ENCODE data around the gene NBAS.
"Not testable (repeated sequence)": the region's sequence is repeated elsewhere in the genome, so short reads cannot be mapped to it uniquely, and the experiment has no call there.

DNA sequence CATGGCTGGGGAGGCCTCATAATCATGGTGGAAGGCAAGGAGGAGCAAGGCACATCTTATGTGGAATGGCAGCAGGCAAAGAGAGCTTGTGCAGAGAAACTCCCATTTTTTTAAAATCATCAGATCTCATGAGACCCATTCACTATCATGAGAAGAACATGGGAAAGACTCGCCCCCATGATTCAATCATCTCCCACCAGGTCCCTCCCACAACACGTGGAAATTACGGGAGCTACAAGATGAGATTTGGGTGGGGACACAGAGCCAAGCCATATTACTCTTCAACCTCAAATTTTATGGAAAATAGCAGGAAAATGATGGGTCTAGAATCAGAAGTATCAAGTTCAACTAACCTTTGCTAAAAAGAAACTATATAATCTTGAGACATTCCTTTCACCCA is 42.4 kb downstream of the NBAS start:
- TF ChIP-seq, protein P1, sequence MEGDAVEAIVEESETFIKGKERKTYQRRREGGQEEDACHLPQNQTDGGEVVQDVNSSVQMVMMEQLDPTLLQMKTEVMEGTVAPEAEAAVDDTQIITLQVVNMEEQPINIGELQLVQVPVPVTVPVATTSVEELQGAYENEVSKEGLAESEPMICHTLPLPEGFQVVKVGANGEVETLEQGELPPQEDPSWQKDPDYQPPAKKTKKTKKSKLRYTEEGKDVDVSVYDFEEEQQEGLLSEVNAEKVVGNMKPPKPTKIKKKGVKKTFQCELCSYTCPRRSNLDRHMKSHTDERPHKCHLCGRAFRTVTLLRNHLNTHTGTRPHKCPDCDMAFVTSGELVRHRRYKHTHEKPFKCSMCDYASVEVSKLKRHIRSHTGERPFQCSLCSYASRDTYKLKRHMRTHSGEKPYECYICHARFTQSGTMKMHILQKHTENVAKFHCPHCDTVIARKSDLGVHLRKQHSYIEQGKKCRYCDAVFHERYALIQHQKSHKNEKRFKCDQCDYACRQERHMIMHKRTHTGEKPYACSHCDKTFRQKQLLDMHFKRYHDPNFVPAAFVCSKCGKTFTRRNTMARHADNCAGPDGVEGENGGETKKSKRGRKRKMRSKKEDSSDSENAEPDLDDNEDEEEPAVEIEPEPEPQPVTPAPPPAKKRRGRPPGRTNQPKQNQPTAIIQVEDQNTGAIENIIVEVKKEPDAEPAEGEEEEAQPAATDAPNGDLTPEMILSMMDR (IDR thresholded peaks at IDR 0.05; ENCODE audit: low read depth, low read length), result not testable (repeated sequence)
- TF ChIP-seq EZH2phosphoT487 (IDR thresholded peaks at IDR 0.05; ENCODE audit: low read depth), result not testable (repeated sequence)
